ENCODE results near the gene KIF3A. TPM values are rescaled to one million over a fixed set of nuclear protein-coding genes. Genes with fewer than 3 reads are reported as not detected.

The KIF3A gene
- total and polyA plus RNA-seq, 2 of the 8 experiments (the other 6 are each of a cell fraction or from before 2014, with no cell fraction given), result 3.1 to 13.1 TPM

DNA sequence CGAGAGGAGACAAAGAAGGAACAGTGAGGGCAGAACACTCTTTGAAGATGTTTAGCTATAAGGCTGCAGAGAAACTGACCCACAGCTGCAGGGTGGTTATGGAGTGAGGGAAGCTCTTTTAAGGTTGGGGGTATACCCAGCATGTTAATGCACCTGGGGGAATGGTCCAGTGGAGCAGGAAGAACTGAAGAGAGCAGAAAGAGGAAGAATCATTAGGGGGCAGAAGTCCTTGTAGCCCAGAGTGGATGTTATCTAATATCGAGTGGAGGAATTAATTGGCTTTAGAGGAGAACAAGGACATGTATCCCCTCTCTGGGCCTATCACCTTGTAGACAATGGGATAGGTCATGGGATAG is 55.9 kb downstream of the KIF3A start (continued):
- TF ChIP-seq CHD7 (IDR thresholded peaks at IDR 0.05; ENCODE audit: insufficient replicate concordance, low read length), result no peak
- no peak for TF ChIP-seq KDM5A (IDR thresholded peaks at IDR 0.05; ENCODE audit: low read length)
- TF ChIP-seq EP300 (IDR thresholded peaks at IDR 0.05; ENCODE audit: borderline replicate concordance in 1 of 2, low read depth in 2 of 2, low read length in 2 of 2), result no peak
- no peak for TF ChIP-seq PHF8 (conservative IDR thresholded peaks at IDR 0.05; ENCODE audit: low read depth, low read length)
- TF ChIP-seq JUN (IDR thresholded peaks at IDR 0.05; ENCODE audit: low read depth, low read length), result no peak
- TF ChIP-seq SP4 (IDR thresholded peaks at IDR 0.05; ENCODE audit: low read length), result no peak
- no peak for TF ChIP-seq POLR2A (IDR thresholded peaks at IDR 0.05; ENCODE audit: control extremely low read depth in 1 of 2, low read depth in 2 of 2, low read length in 2 of 2)
- TF ChIP-seq MAX (IDR thresholded peaks at IDR 0.05), result no peak
- no peak for TF ChIP-seq JUND (IDR thresholded peaks at IDR 0.05; ENCODE audit: low read length)
- TF ChIP-seq, protein P1, sequence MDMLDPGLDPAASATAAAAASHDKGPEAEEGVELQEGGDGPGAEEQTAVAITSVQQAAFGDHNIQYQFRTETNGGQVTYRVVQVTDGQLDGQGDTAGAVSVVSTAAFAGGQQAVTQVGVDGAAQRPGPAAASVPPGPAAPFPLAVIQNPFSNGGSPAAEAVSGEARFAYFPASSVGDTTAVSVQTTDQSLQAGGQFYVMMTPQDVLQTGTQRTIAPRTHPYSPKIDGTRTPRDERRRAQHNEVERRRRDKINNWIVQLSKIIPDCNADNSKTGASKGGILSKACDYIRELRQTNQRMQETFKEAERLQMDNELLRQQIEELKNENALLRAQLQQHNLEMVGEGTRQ (IDR thresholded peaks at IDR 0.05; ENCODE audit: low read length), result no peak
